Sigmoid colon (tissue), 7 donors: Measurements from ENCODE around the gene KCTD15. TPM values are rescaled to one million over a fixed set of nuclear protein-coding genes. Genes with fewer than 3 reads are reported as not detected.

Source experiments
- DNase-seq: peaks from one replicate; pipeline ENCODE4 v3.0.0-alpha.2; 2019
- H3K27ac ChIP-seq, 4 donors: fragments of 200-600 bp; sonication (generic); one replicate each; pipeline ENCODE4 v1.5.1; 2016 to 2019; ENCODE audit warnings: mild to moderate bottlenecking in 1 of 4
- H3K27me3 ChIP-seq, 3 donors: fragments of 200-600 bp; sonication (generic); one replicate each; pipeline ENCODE4 v1.5.1; 2019; ENCODE audit warnings: mild to moderate bottlenecking in 1 of 3
- H3K36me3 ChIP-seq, 4 donors: fragments of 200-600 bp; sonication (generic); one replicate each; pipeline ENCODE4 v1.5.1; 2016 to 2019
- H3K4me1 ChIP-seq, 4 donors: fragments of 200-600 bp; sonication (generic); one replicate each; pipeline ENCODE4 v1.5.1; 2017 to 2019
- H3K4me3 ChIP-seq, 4 donors: fragments of 200-600 bp; sonication (generic); one replicate each; pipeline ENCODE4 v1.5.1; 2017 to 2019; ENCODE audit warnings: mild to moderate bottlenecking in 2 of 4, moderate library complexity in 1 of 4
- H3K9me3 ChIP-seq, 4 donors: fragments of 200-600 bp in 3 of 4; sonication (generic) in 3 of 4; one replicate each; pipeline versions ENCODE4 v1.5.1 to v1.6.1; 2013 to 2019
- EP300 ChIP-seq, 4 donors: sonication (generic); formaldehyde crosslinking; IDR thresholded peaks; one replicate each; pipeline ENCODE4 v1.6.1; 2017; ENCODE audit warnings: antibody characterized with exemption in 4 of 4
- POLR2A ChIP-seq, 2 donors: fragments of 450-650 bp; IDR thresholded peaks; one replicate each; pipeline ENCODE4 v1.6.1; 2016; ENCODE audit warnings: antibody characterized with exemption in 2 of 2, mild to moderate bottlenecking in 2 of 2, moderate library complexity in 2 of 2
- POLR2AphosphoS5 ChIP-seq, 4 donors: sonication (generic); formaldehyde crosslinking; IDR thresholded peaks; one replicate each; pipeline ENCODE4 v1.6.1; 2017; ENCODE audit warnings: antibody characterized with exemption in 4 of 4
- WGBS, 2 donors: extraction: QIAGEN DNeasy Blood & Tissue Kit; methylation state at CpG; one replicate each; pipeline ENCODE4 v1.1.7; 2013; 5-methylcytosine and 5-hydroxymethylcytosine counted together
- intact Hi-C: fragments of 100-400 bp; cut with DNase I; formaldehyde crosslinking; loops from one replicate; pipeline ENCODE4 v1.15.1; 2023
- polyA plus RNA-seq, 3 donors: library from polyadenylated mRNA; stranded (reverse); fragments of 200-250 nt; gene quantifications; one replicate each; pipeline ENCODE4 v1.2.3, GENCODE V29; 2013
- total RNA-seq, 4 donors: library from RNA; depleted of rRNA; stranded (reverse); fragments of >200 nt; gene quantifications; one replicate each; pipeline ENCODE4 v1.1.0, GENCODE V29; 2016
- TF ChIP-seq, protein P1 (sequence below), 4 experiments: fragments of 450-650 bp in 3 of 4; fragments of 200-600 bp in 1 of 4; IDR thresholded peaks; one replicate each; pipeline ENCODE4 v1.5.1; 2016 to 2019; ENCODE audit warnings: antibody characterized with exemption in 4 of 4, mild to moderate bottlenecking in 3 of 4, moderate library complexity in 2 of 4
- donor health status: healthy with polysubstance abuse.
- donor health status: Bipolar disorder and iron deficiency.
- donor health status: healthy.

Gene KCTD15
- total and polyA plus RNA-seq, 7 donors: 3.0 to 132 (median 52.8) TPM

DNA sequence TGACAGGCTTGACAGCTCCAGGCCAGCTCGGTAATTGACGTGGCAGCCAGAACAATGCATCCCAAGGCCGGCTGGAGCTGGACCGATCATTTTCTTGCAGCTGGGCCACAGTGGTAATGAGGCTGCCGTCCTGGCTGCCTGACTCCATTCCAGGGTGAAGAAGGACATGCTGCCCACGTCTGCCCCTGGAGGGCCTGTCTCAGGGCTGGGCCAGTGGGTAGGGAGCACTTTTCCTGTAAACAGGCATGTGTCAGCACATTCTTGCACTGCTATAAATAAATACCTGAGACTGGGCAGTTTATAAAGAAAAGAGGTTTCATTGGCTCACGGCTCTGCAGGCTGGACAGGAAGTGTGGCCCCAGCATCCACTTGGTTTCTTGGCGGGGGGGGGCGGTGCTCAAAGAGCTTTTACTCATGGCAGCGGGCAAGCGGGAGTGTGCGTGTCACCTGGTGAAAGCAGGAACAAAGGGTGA is 38.1 kb upstream of the KCTD15 start:
- DNase-seq: no peak
- WGBS, 2 donors: 33 to 36% methylated on average over 12 of the region's 12 CpGs
- no peak for TF ChIP-seq POLR2A (IDR thresholded peaks at IDR 0.05)
- TF ChIP-seq, protein P1, sequence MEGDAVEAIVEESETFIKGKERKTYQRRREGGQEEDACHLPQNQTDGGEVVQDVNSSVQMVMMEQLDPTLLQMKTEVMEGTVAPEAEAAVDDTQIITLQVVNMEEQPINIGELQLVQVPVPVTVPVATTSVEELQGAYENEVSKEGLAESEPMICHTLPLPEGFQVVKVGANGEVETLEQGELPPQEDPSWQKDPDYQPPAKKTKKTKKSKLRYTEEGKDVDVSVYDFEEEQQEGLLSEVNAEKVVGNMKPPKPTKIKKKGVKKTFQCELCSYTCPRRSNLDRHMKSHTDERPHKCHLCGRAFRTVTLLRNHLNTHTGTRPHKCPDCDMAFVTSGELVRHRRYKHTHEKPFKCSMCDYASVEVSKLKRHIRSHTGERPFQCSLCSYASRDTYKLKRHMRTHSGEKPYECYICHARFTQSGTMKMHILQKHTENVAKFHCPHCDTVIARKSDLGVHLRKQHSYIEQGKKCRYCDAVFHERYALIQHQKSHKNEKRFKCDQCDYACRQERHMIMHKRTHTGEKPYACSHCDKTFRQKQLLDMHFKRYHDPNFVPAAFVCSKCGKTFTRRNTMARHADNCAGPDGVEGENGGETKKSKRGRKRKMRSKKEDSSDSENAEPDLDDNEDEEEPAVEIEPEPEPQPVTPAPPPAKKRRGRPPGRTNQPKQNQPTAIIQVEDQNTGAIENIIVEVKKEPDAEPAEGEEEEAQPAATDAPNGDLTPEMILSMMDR (IDR thresholded peaks at IDR 0.05): no peak
- TF ChIP-seq EP300 (IDR thresholded peaks at IDR 0.05): no peak
- no peak for TF ChIP-seq POLR2AphosphoS5 (IDR thresholded peaks at IDR 0.05)
- no peak overlapping the region for H3K4me3 ChIP-seq
- H3K4me1 ChIP-seq: peaks cover 0 to 6% (median 0%) of the 10 kb centered on the region in 4 donors
- intact Hi-C loops: no loop called here
- H3K9me3 ChIP-seq: no peaks in the 10 kb centered on the region
- no peaks in the 10 kb centered on the region for H3K36me3 ChIP-seq
- peaks cover 0 to 15% (median 0%) of the 10 kb centered on the region in 3 donors for H3K27me3 ChIP-seq
- H3K27ac ChIP-seq: no peak overlapping the region

DNA sequence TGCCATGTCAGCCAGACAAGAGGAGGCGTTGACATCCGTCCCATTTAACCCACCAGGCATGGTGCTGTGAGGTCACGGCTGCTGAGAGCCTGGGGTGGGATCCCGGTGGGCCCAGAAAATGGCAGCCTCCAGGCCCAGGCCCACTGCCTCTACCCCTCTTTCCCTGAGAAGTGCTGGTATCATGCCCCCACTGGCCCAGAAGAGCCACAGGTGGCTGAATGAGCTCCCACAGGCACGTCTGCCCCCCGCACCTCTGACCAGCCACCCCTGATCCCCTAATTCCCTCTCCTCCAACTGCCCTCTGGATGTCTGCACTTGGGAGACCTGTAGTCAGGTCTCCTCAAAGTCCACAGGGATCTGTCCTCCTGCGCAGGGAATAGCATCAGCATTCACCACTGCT is 37.3 kb upstream of the KCTD15 start:
- intact Hi-C loops: no loop called here
- Histone ChIP-seq H3K27me3 (peaks cover 0 to 13% (median 0%) of the 10 kb centered on the region in 3 donors), H3K4me1 (peaks cover 0 to 6% (median 0%) of the 10 kb centered on the region in 4 donors), H3K36me3 (no peaks in the 10 kb centered on the region), H3K27ac (no peak overlapping the region), H3K9me3 (no peaks in the 10 kb centered on the region), H3K4me3 (no peak overlapping the region)
- 91 to 92% methylated on average over 7 of the region's 7 CpGs for WGBS, 2 donors
- TF ChIP-seq, protein P1 (IDR thresholded peaks at IDR 0.05): no peak
- TF ChIP-seq EP300 (IDR thresholded peaks at IDR 0.05) (no peak), POLR2AphosphoS5 (IDR thresholded peaks at IDR 0.05) (no peak), POLR2A (IDR thresholded peaks at IDR 0.05) (no peak)
- DNase-seq: no peak

DNA sequence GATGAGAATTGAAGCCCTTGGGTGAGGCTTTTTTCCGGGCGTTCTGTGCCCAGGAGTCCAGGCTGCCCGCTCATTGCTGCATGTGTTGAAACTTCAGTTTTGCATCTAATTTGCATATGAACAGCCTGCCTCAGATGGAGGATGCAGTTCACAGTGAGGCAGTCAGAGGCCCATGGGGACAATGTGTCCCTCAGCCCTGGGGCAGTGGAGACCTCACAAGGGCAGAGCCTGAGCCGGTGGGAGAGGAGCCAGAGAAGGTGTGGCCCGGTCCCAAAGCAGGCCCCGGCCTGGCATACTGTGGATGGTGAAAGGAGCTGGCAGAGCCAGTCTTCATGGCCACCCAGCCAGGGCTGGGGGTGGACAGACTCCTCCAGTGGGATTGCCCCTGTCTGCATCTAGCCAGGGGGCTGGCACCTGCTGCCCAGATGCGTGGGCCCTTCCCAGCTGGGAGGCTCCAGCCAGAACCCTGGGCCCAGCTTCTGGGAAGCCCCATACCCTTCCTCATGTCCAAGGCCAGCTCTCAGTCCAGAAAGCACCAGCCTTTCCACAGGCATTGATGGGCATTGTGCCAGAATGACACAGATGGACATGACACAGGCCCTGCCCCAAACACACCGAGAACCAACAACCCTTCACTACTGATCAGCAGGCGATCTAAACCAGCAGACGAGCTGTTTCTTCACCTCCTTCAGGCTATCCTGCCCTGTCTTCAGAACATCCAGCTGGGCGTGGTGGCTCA is 32.9 kb upstream of the KCTD15 start:
- 64 to 76% methylated on average over 11 of the region's 11 CpGs for WGBS, 2 donors
- Histone ChIP-seq H3K27ac (no peak overlapping the region), H3K27me3 (peaks cover 0 to 35% (median 8%) of the 10 kb centered on the region in 3 donors), H3K9me3 (no peaks in the 10 kb centered on the region), H3K36me3 (no peaks in the 10 kb centered on the region), H3K4me3 (no peak overlapping the region), H3K4me1 (peaks cover 0 to 1% (median 0%) of the 10 kb centered on the region in 4 donors)
- no peak for DNase-seq
- TF ChIP-seq POLR2A (IDR thresholded peaks at IDR 0.05) (no peak), EP300 (IDR thresholded peaks at IDR 0.05) (no peak)
- TF ChIP-seq, protein P1 (IDR thresholded peaks at IDR 0.05): no peak
- intact Hi-C loops: no loop called here

DNA sequence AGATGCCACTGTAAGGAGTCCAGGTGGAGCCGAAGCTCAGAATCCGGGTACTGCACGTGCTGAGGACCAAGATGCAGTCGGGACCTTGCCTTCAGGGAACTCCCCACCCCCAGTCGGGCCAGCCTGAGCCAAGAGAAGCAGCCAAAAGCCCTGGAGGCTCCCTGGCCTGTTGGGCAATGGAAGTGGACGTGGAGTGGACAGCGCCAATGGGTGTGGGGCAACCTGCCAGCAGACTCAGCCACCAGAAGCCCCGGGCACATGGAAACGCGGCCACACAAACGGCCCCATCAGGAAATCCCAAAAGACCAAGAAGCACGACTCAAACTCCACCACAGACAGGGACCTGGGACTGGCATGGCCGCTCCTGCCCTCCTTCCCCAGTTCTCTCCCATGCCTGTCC is 30.0 kb upstream of the KCTD15 start:
- no peak for DNase-seq
- H3K36me3 ChIP-seq: no peaks in the 10 kb centered on the region
- peaks cover 0 to 35% (median 8%) of the 10 kb centered on the region in 3 donors for H3K27me3 ChIP-seq
- intact Hi-C loops: no loop called here
- 81 to 85% methylated on average over 13 of the region's 13 CpGs for WGBS, 2 donors
- H3K4me1 ChIP-seq: peaks cover 0 to 6% (median 1%) of the 10 kb centered on the region in 4 donors
- H3K9me3 ChIP-seq: no peaks in the 10 kb centered on the region
- H3K27ac ChIP-seq: no peak overlapping the region
- H3K4me3 ChIP-seq: no peak overlapping the region
- TF ChIP-seq, protein P1 (IDR thresholded peaks at IDR 0.05): no peak
